NCI-H187 (cell line): ENCODE data around the gene MYPOP.

Experiments
- DNase-seq, 2 experiments: peaks; one replicate each; lab custom pipeline; 2025; lab: John Stamatoyannopoulos, UW

Gene MYPOP

DNA sequence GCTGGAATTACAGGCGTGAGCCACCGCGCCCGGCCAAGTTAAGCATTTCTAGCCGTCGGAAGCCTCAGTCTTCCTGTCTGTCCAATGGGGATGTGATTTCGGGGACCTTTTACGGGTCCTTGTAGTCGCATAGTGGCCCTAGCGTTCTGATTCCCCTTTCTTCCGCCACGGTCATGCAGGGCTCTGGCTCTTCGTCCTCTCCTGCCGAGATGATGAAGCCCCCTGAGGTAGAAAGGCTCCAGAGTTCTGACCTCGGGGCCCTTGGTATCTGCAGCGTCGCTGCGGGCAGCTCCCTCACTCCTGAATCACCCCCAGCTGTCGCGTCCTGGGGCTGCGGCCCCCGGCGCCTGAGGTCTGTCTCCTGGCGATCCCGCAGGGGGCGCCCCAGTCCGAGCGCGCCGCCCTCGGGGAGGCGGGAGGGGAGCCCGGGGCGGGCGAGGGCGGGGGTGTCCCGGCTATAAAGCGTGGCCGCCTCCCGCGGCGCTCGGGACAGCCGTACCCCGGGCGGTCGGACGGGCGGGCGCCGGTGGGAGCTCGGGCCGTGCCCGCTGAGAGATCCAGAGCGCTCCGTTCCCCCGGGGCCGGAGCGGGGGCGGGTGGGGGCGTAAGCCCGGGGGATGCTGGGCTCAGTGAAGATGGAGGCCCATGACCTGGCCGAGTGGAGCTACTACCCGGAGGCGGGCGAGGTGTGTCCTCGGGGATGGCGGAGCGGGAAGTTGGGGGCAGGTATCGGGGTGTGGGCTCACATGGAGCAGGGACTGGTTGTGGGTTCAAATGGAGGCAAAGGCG lies 38.4 kb downstream of the MYPOP start, which contains the start of gene FOXA3:
FOXA3 (plus strand) TSS at position 487 of the 789 bp plus-strand sequence; CDS start at position 618, 131 bp downstream.
- no peak for DNase-seq

DNA sequence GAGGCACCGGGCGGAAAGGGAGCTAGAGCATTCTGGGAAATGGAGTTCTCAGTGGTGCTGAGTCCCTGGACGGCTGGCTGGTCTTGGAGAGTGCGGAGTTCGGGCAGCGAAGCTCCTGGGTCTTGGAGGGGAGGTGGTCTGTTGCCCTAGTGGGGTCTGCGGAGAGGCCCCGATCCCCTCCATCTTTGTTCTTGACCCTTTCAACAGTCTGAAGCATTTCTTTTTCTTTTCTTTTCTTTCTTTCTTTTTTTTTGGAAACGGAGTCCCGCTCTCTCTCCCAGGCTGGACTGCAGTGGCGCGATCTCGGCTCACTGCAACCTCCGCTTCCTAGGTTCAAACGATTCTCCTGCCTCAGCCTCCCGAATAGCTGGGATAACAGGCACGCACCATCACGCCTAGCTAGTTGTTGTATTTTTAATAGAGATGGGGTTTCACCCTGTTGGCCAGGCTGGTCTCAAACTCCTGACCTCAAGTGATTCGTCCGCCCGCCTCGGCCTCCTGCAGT lies 39.0 kb downstream of the MYPOP start:
- no peak for DNase-seq

DNA sequence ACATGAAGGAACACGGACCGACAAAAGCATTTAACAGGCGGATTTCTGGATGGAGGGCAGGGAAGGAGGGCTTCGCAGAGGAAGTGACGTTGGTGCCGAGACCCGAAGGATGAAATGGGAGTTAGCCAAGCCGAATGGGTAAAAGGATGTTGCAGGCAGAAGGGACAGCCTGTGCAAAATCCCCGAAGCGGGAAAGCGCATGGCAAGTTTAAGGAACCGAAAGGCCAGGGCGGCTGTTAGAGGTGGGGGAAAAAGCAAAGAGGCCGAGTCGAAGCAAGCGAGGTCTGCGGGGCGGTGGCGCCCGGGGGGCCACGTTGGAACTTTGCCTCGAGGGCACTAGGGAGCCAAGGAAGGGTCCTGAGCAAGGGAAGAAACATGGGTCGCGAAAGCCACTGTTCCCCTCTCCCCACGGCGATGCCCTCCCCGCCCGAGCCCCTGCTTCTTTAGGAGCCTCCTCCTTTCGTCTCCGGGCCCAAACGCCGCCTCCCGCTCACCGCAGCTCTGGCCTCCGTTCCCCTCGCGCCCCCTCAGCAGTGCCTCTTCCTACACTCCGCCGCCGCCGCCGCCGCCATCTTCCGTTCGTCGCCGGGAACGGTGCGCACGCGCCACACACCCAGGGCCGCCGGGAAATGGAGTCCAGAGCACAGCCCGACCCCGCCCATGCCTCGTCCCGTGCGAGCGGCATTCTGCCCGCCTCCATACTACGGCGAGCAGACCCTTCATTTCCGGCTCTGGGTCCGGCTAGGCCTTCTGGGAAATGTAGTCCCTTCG lies 39.7 kb downstream of the MYPOP start, which contains the start of gene SYMPK:
SYMPK (minus strand) TSS at position 584 of the 771 bp plus-strand sequence. CDS start 8,652 bp downstream, outside the sequence.
- peak; percentile 92 to 98 for DNase-seq

- no peak for DNase-seq
Measured at GRCh38 chr19:45862271-45862563, 40.2 kb downstream of the MYPOP start.

- no peak for DNase-seq
Measured at GRCh38 chr19:45860359-45861259, 41.8 kb downstream of the MYPOP start.

DNA sequence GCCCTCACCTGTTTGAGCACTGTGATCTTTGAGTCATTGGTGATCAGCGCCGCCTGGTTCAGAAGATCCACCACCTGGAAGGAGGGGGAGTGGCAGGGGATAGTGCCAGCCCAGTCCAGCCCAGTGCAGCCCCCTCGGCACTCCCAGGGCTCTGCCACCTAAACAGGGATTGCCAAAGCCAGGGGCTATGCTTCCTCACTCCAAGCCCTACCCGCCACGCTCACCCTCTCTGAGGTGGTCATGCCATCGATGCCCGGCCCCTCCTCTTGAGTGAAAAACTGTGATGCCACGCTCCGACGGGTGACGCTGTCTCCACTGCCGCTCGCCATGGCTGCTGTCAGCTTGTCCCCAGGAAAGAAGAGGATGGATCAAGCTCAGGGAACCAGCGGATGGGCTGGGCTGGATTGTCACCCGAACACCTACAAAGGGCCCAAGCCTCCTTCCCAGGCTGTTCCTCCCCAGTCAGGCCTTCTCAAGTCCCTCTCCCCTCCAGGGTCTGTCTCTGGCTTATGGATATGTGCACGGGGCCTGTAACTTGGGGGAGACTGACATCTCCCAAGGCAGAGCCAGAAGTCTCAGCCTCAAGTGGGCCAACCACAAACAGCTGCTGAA lies 48.1 kb downstream of the MYPOP start:
- DNase-seq = no peak

GRCh38 chr19:45852983-45853382 lies 49.4 kb downstream of the MYPOP start:
- DNase-seq = no peak

GRCh38 chr19:45852145-45852750 lies 50.2 kb downstream of the MYPOP start:
- no peak for DNase-seq

GRCh38 chr19:45848922-45849321 lies 53.5 kb downstream of the MYPOP start:
- DNase-seq = no peak

GRCh38 chr19:45847663-45848062 lies 54.8 kb downstream of the MYPOP start:
- no peak for DNase-seq

DNA sequence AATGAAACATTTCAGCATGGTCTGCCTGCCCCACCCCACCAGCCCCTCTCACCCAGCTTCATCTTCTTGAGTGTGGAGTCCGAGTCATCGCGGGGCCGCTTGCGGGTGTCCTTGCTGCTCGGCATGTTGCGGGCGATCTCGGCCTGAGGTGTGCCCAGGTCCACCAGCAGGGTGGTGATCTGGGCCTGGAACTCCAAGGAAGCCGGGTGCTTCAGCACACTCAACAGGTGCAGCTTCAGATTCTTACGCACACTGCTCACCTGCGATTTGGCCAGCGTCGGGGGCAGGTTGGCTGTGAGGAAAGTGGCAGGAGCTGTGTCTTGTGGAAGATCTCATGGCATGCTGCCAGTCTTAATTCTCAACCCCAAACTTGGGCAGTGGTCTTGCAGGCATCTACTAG lies 60.2 kb downstream of the MYPOP start:
- DNase-seq = no peak
